ENCODE results near the gene SLC39A11. TPM values are rescaled to one million over a fixed set of nuclear protein-coding genes. Genes with fewer than 3 reads are reported as not detected.

The SLC39A11 gene
- 39.4 and 48.5 TPM in 2 replicates for total RNA-seq

GRCh38 chr17:73092523-73093135, at the start of gene SLC39A11:
SLC39A11 (minus strand) TSS chr17:73092688; CDS start chr17:73088764, 3,924 bp downstream.

Other genes starting within 250 kb of the SLC39A11 start
- under 0.01 TPM in 1 of 2 replicates, not detected in the other for gene SSTR2, start 72.3 kb upstream of the SLC39A11 start, total RNA-seq
- gene COG1, start 100.4 kb upstream of the SLC39A11 start, total RNA-seq, result 17.2 and 20.5 TPM in 2 replicates
- not detected in 2 replicates for gene CPSF4L, start 169.2 kb upstream of the SLC39A11 start, total RNA-seq
- gene CDC42EP4, start 219.3 kb upstream of the SLC39A11 start, total RNA-seq, result 36.9 and 38.1 TPM in 2 replicates